Transverse colon (tissue), 4 donors: ENCODE data around the gene LYZ. TPM values are rescaled to one million over a fixed set of nuclear protein-coding genes. Genes with fewer than 3 reads are reported as not detected.

Experiments used
- DNase-seq: peaks from one replicate; pipeline ENCODE4 v3.0.0-alpha.2; 2019
- H3K27ac ChIP-seq, 4 donors: fragments of 200-600 bp; sonication (generic); 2 replicates each; pipeline ENCODE4 v1.5.1; 2016 to 2018; ENCODE audit warnings: inconsistent platforms in 4 of 4
- H3K27me3 ChIP-seq: fragments of 200-600 bp; sonication (generic); 2 replicates; pipeline ENCODE4 v1.5.1; 2017; ENCODE audit warnings: inconsistent platforms
- H3K36me3 ChIP-seq, 4 donors: fragments of 200-600 bp; sonication (generic); 2 replicates each; pipeline ENCODE4 v1.5.1; 2017 to 2019; ENCODE audit warnings: inconsistent platforms in 4 of 4
- H3K4me1 ChIP-seq, 4 donors: fragments of 200-600 bp; sonication (generic); 2 replicates each; pipeline ENCODE4 v1.5.1; 2017 to 2020; ENCODE audit warnings: inconsistent platforms in 4 of 4
- H3K4me3 ChIP-seq, 4 donors: fragments of 200-600 bp; sonication (generic); 1 replicate in 1 of 4; 2 replicates in 3 of 4; pipeline versions ENCODE4 v1.5.1 to v1.6.1; 2017 to 2019; ENCODE audit warnings: inconsistent platforms in 4 of 4
- H3K9me3 ChIP-seq, 2 donors: fragments of 200-600 bp; sonication (generic); 2 replicates each; pipeline ENCODE4 v1.5.1; 2017 to 2019; ENCODE audit warnings: inconsistent platforms in 2 of 2
- CTCF ChIP-seq, 5 experiments: fragments of 200-600 bp in 3 of 5; fragments of 450-650 bp in 2 of 5; sonication (generic) in 3 of 5; IDR thresholded peaks; 1 replicate in 2 of 5; 2 replicates in 3 of 5; pipeline ENCODE4 v1.5.1; 2016 to 2017; ENCODE audit warnings: antibody characterized with exemption in 5 of 5, inconsistent platforms in 3 of 5, mild to moderate bottlenecking in 2 of 5, moderate library complexity in 1 of 5
- EP300 ChIP-seq: sonication (generic); formaldehyde crosslinking; IDR thresholded peaks from one replicate; pipeline ENCODE4 v1.6.1; 2017; ENCODE audit warnings: antibody characterized with exemption, low read depth
- POLR2A ChIP-seq: fragments of 450-650 bp; IDR thresholded peaks from one replicate; pipeline ENCODE4 v1.6.1; 2016; ENCODE audit warnings: antibody characterized with exemption, mild to moderate bottlenecking, moderate library complexity
- POLR2AphosphoS5 ChIP-seq, 3 donors: sonication (generic); formaldehyde crosslinking; IDR thresholded peaks; one replicate each; pipeline ENCODE4 v1.6.1; 2016; ENCODE audit warnings: antibody characterized with exemption in 3 of 3
- WGBS, 2 donors: methylation state at CpG; one replicate each; pipeline ENCODE4 v1.1.5; 2018; ENCODE audit warnings: low coverage in 1 of 2; 5-methylcytosine and 5-hydroxymethylcytosine counted together
- in situ Hi-C, 4 donors: fragments of 200-750 bp; cut with MboI; loops; one replicate each; pipeline versions ENCODE4 v1.15.0 to v1.15.1; 2017; ENCODE audit warnings: low sequenced_read_pairs in 3 of 4, low pct_ligation_motif_present in 1 of 4, low pct_unique_long_range_greater_than_20kb in 1 of 4
- intact Hi-C: fragments of 100-400 bp; cut with DNase I; formaldehyde crosslinking; loops from one replicate; pipeline ENCODE4 v1.15.1; 2023; ENCODE audit warnings: low total_unique reads
- total RNA-seq, 4 donors: library from RNA; depleted of rRNA; stranded (reverse); fragments of >200 nt; gene quantifications; one replicate each; pipeline ENCODE4 v1.1.0, GENCODE V29; 2016

The LYZ gene
- total RNA-seq, 4 donors from 2014 or later: 2.0 to 43.0 (median 25.3) TPM

- in situ Hi-C loops: no loop called here
- no peak overlapping the region for H3K27ac ChIP-seq
Measured at GRCh38 chr12:69345077-69345476, 3.1 kb upstream of the LYZ start.

GRCh38 chr12:69345742-69346141 is 2.4 kb upstream of the LYZ start:
- Histone ChIP-seq H3K9me3 (no peaks in the 10 kb centered on the region), H3K4me1 (peaks cover 0 to 18% (median 2%) of the 10 kb centered on the region in 4 donors), H3K27me3 (no peaks in the 10 kb centered on the region), H3K27ac (no peak overlapping the region), H3K36me3 (no peaks in the 10 kb centered on the region), H3K4me3 (no peak overlapping the region)
- TF ChIP-seq EP300 (no peak), POLR2A (no peak), CTCF (IDR thresholded peaks at IDR 0.05) (no peak), POLR2AphosphoS5 (IDR thresholded peaks at IDR 0.05) (no peak)
- 50 to 58% methylated on average over 1 of the region's 1 CpG for WGBS, 2 donors
- intact Hi-C loops: no loop called here
- no peak for DNase-seq
- in situ Hi-C loops: no loop called here

More at GRCh38 chr12:69345077-69345476, 3.1 kb upstream of the LYZ start:
- Histone ChIP-seq H3K9me3 (no peaks in the 10 kb centered on the region), H3K36me3 (no peaks in the 10 kb centered on the region), H3K27me3 (no peaks in the 10 kb centered on the region), H3K4me1 (peaks cover 0 to 18% (median 2%) of the 10 kb centered on the region in 4 donors), H3K4me3 (no peak overlapping the region)
- intact Hi-C loops: no loop called here
- no peak for DNase-seq
- TF ChIP-seq POLR2A (no peak), EP300 (no peak), CTCF (IDR thresholded peaks at IDR 0.05) (no peak), POLR2AphosphoS5 (IDR thresholded peaks at IDR 0.05) (no peak)
- 92% methylated on average over 2 of the region's 2 CpGs; no CpG with 5 or more reads in 1 of the 2 donors for WGBS, 2 donors

- no peak for DNase-seq
- peaks cover 0 to 18% (median under 1%) of the 10 kb centered on the region in 4 donors for H3K4me1 ChIP-seq
- no peaks in the 10 kb centered on the region for H3K36me3 ChIP-seq
- no peaks in the 10 kb centered on the region for H3K27me3 ChIP-seq
- no peak overlapping the region for H3K4me3 ChIP-seq
- H3K9me3 ChIP-seq: no peaks in the 10 kb centered on the region
- no peak overlapping the region for H3K27ac ChIP-seq
- TF ChIP-seq EP300 (no peak), POLR2A (no peak), POLR2AphosphoS5 (IDR thresholded peaks at IDR 0.05) (no peak), CTCF (IDR thresholded peaks at IDR 0.05) (no peak)
- WGBS, 2 donors: 74 to 83% methylated on average over 2 of the region's 2 CpGs
- in situ Hi-C loops: loop anchor here in 1 of 4 donors (10.0 to 25.0 kb wide), 2 partner anchors 212 to 285 kb away; no protein-coding TSS in a partner anchor
- intact Hi-C loops: loop anchor here (10.0 kb wide), 1 partner anchor 235 kb away; the partner anchor contains the start of gene CCT2
Measured at GRCh38 chr12:69350002-69350626, 1.9 kb downstream of the LYZ start.

GRCh38 chr12:69350777-69351176 is 2.6 kb downstream of the LYZ start:
- no peak overlapping the region for H3K4me3 ChIP-seq
- intact Hi-C loops: loop anchor here (10.0 kb wide), 1 partner anchor 234 kb away; the partner anchor contains the start of gene CCT2

More at GRCh38 chr12:69350777-69351176, 2.6 kb downstream of the LYZ start:
- 95 to 100% methylated on average over 1 of the region's 1 CpG for WGBS, 2 donors
- TF ChIP-seq POLR2A (no peak), CTCF (IDR thresholded peaks at IDR 0.05) (no peak), EP300 (no peak), POLR2AphosphoS5 (IDR thresholded peaks at IDR 0.05) (no peak)
- in situ Hi-C loops: loop anchor here in 1 of 4 donors (10.0 to 25.0 kb wide), 2 partner anchors 212 to 284 kb away; no protein-coding TSS in a partner anchor
- H3K36me3 ChIP-seq: no peaks in the 10 kb centered on the region
- H3K4me1 ChIP-seq: peaks cover 0 to 13% (median 0%) of the 10 kb centered on the region in 4 donors
- no peaks in the 10 kb centered on the region for H3K27me3 ChIP-seq
- no peak overlapping the region for H3K27ac ChIP-seq
- H3K9me3 ChIP-seq: no peaks in the 10 kb centered on the region
- no peak for DNase-seq
